LNCaP clone FGC (cell line): ENCODE measurements around the gene CDNF.
A peak's percentile ranks its signal among the peaks of the same experiment; 100 is the strongest.

Experiments
- DNase-seq: peaks from one replicate; pipeline ENCODE4 v3.0.0-alpha.2; 2011; ENCODE audit warnings: low read depth
- H3K4me3 ChIP-seq: 2 replicates; pipeline ENCODE4 v1.5.1; 2011; ENCODE audit warnings: mild to moderate bottlenecking, low read depth, low read length, control low read depth
- TF ChIP-seq, protein P1 (sequence below): IDR thresholded peaks from 2 replicates; pipeline ENCODE4 v1.5.1; 2012; ENCODE audit warnings: mild to moderate bottlenecking; ENCODE audit not compliant: control insufficient read depth, insufficient read depth; ENCODE audit errors: extremely low read depth

Gene CDNF

DNA sequence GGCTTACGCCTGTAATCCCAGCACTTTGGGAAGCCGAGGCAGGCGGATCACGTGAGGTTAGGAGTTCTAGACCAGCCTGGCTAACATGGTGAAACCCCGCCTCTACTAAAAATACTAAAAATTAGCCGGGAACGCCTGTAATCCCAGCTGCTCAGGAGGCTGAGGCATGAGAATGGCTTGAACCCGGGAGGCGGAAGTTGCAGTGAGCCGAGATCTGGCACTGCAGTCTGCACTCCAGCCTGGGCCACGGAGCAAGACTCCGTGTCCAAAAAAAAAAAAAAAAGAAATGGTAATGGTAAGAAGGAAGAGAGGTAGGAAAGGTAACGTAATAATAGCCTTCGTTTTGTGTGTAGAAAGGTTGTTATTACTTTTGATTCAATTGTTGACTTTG lies 1.5 kb upstream of the CDNF start:
- TF ChIP-seq, protein P1, sequence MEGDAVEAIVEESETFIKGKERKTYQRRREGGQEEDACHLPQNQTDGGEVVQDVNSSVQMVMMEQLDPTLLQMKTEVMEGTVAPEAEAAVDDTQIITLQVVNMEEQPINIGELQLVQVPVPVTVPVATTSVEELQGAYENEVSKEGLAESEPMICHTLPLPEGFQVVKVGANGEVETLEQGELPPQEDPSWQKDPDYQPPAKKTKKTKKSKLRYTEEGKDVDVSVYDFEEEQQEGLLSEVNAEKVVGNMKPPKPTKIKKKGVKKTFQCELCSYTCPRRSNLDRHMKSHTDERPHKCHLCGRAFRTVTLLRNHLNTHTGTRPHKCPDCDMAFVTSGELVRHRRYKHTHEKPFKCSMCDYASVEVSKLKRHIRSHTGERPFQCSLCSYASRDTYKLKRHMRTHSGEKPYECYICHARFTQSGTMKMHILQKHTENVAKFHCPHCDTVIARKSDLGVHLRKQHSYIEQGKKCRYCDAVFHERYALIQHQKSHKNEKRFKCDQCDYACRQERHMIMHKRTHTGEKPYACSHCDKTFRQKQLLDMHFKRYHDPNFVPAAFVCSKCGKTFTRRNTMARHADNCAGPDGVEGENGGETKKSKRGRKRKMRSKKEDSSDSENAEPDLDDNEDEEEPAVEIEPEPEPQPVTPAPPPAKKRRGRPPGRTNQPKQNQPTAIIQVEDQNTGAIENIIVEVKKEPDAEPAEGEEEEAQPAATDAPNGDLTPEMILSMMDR, result no peak
- H3K4me3 ChIP-seq, result peak overlapping the region; percentile 95
- DNase-seq, result no peak

DNA sequence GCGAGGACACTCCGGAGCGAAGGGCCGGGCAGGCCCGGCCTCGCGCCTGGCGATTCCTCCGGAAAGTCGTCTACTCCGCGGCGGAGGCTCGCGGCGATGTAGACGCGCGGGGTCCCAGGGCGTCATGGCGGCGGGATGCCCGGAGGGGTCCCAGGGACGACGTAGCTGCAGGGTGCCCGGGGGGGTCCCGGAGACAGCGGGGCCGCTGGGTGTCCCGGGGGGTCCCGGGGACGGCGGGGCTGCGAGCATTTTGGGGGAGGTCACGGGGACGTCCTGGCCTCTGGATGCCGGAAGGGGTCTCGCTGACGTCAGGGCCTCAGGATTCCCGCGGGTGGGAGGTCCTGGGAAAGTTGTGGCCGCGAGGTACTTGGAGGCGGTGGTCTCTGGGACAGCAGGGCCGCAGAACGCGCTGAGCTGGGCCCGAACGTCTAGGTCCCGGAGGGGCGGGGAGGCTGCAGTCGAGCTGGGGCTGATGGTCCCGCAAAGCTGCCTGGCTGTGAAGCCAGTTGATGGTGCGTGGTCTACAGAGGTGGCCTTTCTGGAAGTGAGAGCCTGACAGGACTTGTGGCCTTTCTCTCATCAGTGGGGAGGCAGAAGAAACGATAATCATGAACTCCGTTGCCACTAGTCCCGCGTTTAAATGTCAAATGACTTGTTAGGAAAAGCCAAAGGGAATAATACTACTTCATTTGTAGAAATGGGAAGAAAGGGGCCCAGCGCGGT lies 906 bp upstream of the CDNF start:
- TF ChIP-seq, protein P1, result no peak
- no peak for DNase-seq
- peak overlapping the region; percentile 95 for H3K4me3 ChIP-seq

DNA sequence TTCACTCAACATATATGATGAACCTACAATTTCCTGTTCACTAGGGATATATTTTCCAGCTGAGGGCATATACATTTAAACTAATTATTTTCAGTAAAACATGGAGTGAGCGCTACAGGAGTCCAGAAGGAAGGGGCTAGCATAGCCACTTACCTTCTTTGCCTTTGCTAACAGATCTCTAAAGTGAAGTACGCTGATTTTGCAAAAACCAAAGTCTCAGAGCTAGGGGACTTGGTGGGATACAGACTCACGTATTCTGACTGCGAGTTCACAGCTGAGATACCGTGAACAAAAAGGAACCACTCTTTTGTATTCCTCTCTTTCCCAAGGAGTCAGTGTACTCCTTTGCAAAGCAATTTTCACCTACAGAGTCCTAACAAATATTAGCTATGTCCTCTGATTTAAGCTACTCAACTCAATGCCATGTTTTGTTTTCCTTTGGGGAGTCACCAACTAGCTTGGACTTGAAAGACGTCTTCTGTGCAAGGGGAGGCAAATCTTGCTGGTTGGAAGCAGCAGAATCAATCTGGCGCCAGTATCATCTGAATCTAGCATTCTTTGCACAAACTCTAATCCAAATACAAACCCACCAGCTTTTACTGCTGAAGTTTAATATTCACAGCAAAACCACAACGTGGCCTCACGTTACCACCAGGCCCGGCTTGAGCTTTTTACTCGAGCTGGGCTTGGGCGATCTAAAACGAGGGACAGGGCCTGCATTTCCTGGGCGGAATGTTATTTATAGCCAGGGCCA lies 657 bp downstream of the CDNF start:
- TF ChIP-seq, protein P1, result no peak
- H3K4me3 ChIP-seq, result peak overlapping the region; percentile 95
- no peak for DNase-seq

DNA sequence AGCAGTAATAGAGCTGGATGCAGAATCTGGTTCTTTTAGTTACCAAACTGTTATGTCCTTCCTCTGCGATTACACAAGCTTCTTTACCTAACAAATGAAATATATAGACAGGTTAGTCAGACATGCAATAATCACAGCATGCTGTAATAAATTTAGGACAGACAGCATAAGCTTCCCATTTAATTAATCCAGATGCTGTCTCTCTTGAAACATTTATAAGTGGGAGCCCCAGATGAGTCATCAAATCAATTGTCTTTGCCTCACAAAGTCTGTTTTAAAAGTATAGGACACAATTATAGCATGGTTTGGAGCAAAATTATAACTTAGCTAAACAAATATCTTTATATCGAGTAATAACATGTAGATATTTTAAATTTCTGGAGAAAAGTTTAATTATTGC lies 1.6 kb downstream of the CDNF start:
- DNase-seq, result no peak
- no peak overlapping the region for H3K4me3 ChIP-seq
- TF ChIP-seq, protein P1, result no peak

DNA sequence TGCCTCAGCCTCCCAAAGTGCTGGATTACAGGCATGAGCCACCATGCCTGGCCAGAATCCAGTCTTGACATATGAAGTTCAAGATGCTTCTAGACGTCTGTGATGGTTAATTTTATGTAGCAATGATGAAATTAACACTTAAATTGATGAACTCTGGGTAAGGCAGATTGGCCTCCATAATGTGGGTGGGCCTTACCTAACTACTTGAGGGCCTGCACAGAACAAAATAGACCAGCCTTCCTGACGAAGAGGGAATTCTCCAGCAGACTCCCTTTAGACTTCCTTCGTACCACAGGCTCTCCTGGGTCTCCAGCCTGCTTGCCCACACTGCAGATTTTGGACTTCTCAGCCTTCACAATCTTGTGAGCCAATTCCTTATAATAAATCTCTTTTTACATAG lies 4.7 kb downstream of the CDNF start:
- no peak overlapping the region for H3K4me3 ChIP-seq
- DNase-seq, result no peak
- TF ChIP-seq, protein P1, result no peak

DNA sequence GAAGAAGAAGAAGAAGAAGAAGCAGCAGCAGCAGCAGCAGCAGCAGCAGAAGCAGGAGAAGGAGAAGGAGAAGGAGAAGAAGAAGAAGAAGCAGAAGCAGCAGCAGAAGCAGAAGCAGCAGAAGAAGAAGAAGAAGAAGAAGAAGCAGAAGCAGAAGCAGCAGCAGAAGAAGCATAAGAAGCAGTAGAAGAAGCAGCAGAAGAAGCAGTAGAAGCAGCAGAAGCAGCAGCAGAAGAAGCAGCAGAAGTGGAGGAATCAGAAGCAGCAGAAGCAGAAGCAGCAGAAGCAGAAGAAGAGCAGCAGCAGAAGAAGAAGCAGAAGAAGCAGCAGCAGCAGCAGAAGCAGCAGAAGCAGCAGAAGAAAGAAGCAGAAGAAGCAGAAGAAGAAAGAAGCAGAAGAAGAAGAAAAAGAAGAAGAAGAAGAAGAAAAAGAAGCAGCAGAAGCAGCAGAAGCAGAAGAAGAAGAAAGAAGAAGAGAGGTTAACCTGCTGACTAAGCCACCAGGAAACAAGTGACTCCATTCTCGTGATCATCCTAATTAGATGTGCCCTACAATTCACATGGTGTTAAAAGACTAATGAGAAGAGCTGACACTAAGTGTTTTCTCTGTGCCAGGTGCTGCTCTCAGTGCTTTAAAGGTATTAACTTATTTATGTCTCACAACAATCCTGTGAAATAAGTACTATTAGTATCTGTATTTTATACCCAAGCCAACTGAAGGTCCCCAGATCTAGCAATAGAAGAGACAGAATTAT lies 11.6 kb downstream of the CDNF start:
- TF ChIP-seq, protein P1, result no peak
- DNase-seq, result no peak
- H3K4me3 ChIP-seq, result no peak overlapping the region
